NCI-H146 treated with DMSO at 0.1 percent for 48 hours (cell line): ENCODE measurements around the gene ABCA5.
"Not testable (repeated sequence)": the region's sequence is repeated elsewhere in the genome, so short reads cannot be mapped to it uniquely, and the experiment has no call there.

Experiments used
- DNase-seq: peaks from one replicate; lab custom pipeline; 2025; ENCODE audit not compliant: unreplicated experiment; lab: John Stamatoyannopoulos, UW

The ABCA5 gene

DNA sequence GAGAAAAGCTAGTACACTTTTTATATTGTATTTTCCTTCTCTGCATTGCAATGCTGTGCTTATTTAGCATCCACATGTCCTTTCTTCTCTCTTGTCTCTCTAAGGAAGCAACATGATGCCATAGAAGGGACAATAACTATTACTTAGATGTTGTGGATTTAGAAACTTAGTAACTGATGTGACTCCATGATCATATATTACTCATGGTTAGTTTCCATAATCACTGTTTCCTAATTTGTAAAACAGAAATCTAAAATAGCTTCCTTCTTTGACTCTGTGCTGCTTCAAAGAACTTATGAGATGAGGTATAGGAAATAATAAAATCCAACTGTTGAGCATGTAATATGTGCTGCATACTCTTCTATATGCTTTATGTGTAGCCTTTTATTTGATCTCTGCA, 6.6 kb upstream of the ABCA5 start:
- no peak for DNase-seq

DNA sequence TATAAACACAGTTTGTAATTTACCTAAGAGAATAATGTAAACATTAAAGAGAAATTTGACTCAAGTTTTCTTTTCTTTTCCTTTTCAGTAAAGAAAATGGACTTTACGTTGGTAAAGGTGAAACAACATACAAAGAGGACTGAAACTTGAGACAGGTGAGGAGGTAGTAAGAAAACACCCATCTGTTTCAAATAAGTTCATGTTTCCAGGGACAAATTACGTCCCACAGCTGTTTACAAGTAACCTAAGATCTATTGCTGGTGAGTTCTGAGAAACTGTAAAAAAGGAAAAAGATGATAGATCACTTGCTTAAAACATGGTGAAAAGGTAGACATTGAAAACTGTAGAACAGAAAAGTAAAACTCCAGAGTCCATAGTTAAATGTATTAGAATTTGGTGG, 4.8 kb upstream of the ABCA5 start:
- no peak for DNase-seq

DNA sequence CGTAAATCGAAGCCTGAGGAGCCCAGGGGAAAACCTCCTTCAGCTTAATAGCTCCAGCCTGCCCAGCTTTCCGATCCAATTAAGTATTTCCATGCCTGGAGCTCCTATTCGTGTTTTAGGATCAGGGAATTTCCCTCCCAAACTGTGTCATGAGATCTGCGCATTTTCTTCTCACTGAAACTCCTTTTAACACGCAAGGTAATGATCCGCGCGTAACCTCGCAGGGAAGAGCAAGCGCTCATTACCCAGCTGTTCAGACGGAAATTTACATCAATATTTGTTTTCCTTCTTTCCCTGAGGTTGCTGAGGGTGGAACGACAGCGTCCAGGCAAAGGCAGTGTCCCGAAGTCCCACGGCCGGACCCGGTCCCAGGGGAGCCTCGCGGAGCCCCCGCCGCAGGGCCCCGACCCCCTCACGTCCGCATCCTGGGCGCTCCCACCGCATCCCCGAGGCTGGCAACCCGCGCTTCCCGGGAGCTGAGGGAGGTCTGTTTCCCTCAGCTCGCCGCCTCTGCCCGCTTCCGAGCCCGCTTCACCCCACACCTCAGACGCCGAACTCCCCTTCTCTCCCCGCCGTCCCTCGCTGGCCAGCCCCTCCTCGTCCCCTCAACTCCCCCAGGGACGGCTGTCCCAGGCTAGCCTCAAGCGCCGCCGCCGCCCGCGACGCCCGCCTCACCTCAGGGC, 415 bp downstream of the ABCA5 start:
- no peak for DNase-seq

DNA sequence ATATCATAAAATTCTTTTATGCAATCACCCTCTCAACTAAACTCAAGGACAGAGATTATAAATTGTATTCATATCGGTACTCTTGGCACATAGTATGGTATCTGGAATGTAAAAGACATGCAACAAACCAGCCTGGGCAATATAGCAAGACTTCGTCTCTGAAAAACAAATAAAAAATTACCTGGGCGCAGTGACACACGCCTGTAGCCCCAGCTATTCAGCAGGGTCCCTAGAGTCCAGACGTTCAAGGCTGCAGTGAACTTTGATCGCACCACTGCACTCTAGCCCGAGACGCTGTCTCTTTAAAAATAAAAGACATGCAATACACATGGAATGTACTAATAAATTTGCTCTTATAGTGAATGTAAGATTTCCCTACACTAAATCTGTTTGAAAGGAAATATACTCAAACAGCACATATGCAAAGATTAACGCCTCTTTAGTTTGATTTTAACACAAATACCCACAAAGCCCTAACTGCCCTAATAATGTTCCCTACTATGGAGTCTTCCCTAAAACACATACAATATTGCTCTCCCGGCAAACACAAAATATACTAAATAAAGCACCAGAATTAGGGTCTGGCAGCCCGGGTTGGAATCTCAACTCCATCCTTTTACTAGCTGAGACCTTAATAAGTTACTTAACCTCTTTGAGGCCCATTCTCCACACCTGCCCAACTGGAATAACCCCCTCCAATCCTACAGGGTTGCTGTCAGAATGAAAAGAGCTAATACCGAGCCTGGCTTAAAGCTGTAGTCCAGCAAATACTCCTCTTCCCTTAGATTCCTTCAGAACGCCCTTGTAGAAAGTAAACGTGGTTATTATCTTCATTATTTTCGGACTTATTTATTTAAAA, 1.2 kb downstream of the ABCA5 start:
- no peak for DNase-seq

DNA sequence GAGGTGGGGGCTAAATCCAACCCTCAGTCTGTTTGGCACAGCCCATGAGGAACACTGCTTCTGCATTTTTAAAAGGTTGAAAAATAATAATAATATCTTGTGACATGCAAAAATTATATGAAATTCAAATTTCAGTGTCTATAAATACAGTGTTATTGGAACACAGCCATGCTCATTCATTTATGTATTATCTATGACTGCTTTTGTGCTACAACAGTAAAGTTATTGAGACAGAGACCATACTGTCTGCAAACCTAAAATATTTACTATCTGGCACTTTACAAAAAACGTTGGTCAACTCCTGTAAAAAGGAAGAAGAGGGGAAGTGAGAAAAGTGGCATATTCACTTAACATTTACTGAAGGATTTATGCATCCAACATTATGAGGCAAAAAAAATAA, 3.1 kb downstream of the ABCA5 start:
- DNase-seq, result no peak

- no peak for DNase-seq
These were observed 6.1 kb downstream of the ABCA5 start for GRCh38 chr17:69320908-69321238.

- no peak for DNase-seq
These were observed 6.6 kb downstream of the ABCA5 start for GRCh38 chr17:69320210-69320907.

GRCh38 chr17:69317625-69318024, 9.3 kb downstream of the ABCA5 start:
- DNase-seq, result no peak

DNA sequence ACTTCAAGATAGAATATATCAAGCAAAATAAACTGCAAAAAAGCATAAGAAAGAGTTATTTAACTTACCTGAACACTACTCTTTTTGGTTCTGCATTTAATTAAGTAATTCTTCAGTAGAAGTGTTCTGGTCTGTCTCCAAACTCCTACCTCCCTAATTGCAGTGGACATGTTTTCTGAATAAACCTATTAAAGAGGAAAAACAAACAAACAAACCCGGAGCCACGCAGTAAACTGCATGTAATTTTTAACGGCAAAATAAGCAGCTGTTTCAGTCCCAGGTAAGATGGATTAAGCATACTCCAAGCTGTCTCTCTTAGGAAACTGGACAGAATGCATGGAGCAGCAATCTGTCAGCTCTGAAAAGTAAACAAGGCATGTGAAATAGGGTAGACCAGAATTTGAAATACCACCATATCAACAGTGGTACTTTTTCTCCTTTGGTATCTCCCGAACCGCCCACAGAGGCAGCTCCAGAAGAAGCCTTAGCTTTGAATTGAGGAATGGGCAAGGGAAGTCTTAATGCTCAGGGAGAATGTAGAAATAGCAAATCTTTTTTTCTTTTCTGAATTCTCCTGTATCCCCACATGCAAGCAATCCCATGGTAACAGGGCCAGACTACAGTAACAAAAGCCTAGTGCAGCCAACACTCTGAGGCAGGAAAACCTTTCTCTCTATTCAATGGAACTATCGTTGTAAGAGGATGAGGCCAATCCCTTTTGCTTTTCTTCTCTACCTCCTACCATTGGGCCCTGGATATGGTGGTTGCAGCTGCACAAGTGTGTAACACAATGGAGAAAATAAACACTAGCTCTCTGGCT, 12.5 kb downstream of the ABCA5 start:
- DNase-seq, result peak; percentile 7

GRCh38 chr17:69305177-69305576, 21.8 kb downstream of the ABCA5 start:
- DNase-seq, result no peak

GRCh38 chr17:69302682-69303081, 24.3 kb downstream of the ABCA5 start:
- DNase-seq, result no peak

- DNase-seq, result no peak
These were observed 26.7 kb downstream of the ABCA5 start for GRCh38 chr17:69300222-69300621.

- not testable (repeated sequence) for DNase-seq
These were observed 28.7 kb downstream of the ABCA5 start for GRCh38 chr17:69298120-69298722.

DNA sequence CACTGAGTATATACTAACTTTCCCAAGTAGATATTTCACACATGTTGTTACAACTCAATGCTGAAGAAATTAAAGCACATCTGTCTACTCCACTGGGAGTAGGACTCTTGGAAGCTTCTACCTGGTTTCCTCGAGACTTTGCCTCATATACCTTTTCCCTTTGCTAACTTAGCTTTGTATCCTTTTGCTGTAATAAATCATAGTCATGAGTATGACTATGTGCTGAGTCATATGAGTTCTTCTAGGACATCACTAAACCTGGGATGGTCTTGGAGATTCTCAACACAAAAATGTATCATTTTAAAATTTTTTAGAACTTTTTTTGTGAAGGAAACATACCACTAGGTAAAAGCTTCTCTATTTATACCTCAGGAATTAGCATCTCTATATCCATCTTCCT, 39.8 kb downstream of the ABCA5 start:
- no peak for DNase-seq

- no peak for DNase-seq
These were observed 40.7 kb downstream of the ABCA5 start for GRCh38 chr17:69286257-69286656.

DNA sequence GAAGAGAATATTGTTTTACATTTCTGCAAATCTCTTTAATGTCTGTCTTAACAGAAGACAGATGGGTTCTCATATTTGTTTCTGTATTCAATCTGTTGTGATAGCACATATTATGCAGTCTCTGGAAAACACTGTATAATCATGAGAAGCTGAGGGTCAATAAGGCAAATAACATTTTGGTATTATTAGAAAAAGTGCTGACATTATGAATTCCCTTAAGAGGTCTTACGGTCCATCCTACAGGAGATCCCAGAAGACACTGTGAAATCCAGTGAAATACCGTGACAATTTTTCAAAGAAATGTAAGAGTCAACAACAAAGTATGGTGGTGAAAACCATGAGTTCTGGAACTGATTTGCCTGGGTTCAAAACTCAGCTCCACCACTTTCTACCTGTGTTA, 42.3 kb downstream of the ABCA5 start:
- DNase-seq, result no peak

- no peak for DNase-seq
These were observed 44.9 kb downstream of the ABCA5 start for GRCh38 chr17:69282002-69282401.

GRCh38 chr17:69276279-69276678, 50.7 kb downstream of the ABCA5 start:
- not testable (repeated sequence) for DNase-seq

DNA sequence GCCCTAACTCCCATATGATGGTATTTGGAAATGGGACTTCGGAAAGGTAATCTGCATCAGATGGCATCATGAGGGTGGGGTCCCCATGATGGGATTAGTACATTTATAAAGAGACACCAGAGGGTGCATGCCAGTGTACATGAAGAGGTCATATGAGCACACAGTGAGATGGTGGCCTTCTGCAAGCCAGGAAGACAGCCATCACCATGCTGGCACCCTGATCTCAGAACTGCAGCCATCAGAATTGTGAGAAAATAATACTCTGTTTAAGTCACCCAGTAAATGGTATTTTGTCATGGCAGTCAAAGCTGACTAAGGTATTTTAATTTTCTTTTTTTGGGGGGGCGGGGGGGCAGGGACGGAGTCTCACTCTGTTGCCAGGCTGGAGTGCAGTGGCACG, 51.2 kb downstream of the ABCA5 start:
- DNase-seq, result no peak

GRCh38 chr17:69271023-69271422, 55.9 kb downstream of the ABCA5 start:
- no peak for DNase-seq
